Hepatic stellate cell (primary cell): Measurements from ENCODE around the gene FRK.
"Not testable (repeated sequence)": the region's sequence is repeated elsewhere in the genome, so short reads cannot be mapped to it uniquely, and the experiment has no call there.

ENCODE experiments used
- DNase-seq: peaks from one replicate; pipeline ENCODE4 v3.0.0; 2011; ENCODE audit warnings: low spot score

FRK gene, protein sequence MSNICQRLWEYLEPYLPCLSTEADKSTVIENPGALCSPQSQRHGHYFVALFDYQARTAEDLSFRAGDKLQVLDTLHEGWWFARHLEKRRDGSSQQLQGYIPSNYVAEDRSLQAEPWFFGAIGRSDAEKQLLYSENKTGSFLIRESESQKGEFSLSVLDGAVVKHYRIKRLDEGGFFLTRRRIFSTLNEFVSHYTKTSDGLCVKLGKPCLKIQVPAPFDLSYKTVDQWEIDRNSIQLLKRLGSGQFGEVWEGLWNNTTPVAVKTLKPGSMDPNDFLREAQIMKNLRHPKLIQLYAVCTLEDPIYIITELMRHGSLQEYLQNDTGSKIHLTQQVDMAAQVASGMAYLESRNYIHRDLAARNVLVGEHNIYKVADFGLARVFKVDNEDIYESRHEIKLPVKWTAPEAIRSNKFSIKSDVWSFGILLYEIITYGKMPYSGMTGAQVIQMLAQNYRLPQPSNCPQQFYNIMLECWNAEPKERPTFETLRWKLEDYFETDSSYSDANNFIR

DNA sequence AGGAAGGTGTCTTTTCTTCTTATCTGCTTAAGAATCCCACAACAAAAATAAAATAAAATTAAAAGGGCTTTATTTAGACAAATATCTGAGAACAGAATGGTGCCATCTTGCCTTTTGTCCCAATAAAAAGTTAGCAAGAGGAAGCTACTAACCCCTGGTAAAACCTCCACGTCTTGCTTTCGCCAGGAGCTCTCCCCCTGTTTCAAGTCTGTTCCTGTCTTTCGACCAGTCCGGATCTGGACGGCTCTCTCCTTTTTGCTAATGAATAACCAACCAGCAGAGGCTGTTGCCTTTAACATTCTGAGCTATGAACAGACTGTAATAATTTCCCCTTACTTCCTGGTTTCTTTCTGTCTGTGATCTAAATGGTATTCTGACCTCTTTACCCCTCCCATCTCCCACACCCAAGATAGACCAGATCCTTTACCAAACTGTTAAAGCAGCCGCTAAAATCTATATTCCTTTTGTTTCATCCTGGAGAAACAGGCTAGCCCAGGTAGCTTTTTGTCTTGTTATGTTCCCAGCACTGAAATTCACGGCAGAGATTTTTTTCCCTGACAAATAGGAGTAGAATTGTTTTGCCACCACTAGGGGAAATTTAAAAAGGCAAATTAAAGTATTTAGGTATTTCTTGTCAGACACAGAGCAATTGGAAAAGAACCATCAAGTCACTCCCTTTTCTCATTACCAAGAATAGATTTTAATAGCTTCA lies at the start of gene FRK:
TSS of gene FRK (minus strand) at position 320 of the 712 bp plus-strand sequence. CDS start 580 bp downstream, outside the sequence.
- no peak for DNase-seq

DNA sequence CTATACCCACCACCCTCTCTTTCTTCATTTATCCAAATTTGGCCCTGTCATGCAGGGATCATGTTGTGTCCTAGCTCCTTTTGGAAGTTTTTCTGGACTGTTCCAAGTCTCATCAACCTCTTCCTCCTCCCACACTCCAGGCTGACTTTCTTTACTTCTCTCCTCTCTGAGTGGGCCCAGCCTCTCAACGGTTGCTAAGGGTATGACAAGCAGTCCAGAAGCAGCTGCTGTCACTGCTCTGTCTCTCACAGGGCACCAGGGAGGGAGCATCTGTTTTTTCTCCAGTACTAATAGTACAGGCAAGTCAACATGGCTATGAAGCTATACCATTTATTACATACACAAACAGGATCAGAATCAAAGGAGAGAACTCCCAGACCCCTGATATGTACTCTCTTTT lies 48.1 kb upstream of the FRK start:
- DNase-seq: no peak

DNA sequence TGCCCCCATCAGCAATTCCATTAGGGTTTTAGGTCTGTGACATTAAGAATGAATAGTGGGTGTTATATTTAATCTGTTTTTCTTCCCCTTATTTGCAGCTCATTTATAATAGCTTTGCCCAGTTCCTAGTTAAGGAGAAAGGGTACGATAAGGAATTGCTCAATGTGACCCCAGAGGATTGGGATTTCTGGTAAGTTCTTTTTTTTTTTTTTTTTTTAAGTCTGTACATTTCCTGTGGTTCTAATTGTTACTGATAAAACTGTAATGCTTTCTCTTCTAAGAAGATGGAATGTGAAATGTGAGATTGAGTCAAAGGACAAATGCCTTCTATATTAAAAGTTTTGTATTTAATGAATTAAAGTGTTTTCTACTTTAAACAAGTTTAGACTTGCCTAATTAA lies 45.5 kb upstream of the FRK start:
- DNase-seq: no peak

- DNase-seq: no peak
These were observed 44.6 kb upstream of the FRK start for GRCh38 chr6:116105247-116105646.

DNA sequence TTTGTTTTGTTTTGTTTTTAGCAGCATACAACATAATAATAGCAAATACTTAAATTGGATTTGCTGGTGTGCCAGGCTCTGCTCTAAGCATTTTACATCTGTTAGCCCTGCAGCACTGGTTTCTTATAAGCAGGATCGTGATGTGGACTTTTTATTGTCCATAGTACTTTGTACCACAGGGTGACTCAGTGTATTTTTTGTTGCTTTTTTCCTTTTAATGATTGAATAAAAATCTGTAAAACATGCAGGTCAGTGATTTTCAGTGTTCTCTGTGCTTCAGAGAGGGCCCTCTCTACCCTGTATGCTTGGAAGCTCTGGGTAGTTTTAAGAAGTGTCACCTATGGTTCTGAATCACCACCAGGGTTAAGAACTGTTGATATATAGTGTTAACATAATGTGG lies 43.9 kb upstream of the FRK start:
- no peak for DNase-seq

- DNase-seq: no peak
These were observed 42.2 kb upstream of the FRK start for GRCh38 chr6:116102873-116103272.

- DNase-seq: peak; percentile 10
These were observed 41.1 kb upstream of the FRK start for GRCh38 chr6:116101790-116102189.

DNA sequence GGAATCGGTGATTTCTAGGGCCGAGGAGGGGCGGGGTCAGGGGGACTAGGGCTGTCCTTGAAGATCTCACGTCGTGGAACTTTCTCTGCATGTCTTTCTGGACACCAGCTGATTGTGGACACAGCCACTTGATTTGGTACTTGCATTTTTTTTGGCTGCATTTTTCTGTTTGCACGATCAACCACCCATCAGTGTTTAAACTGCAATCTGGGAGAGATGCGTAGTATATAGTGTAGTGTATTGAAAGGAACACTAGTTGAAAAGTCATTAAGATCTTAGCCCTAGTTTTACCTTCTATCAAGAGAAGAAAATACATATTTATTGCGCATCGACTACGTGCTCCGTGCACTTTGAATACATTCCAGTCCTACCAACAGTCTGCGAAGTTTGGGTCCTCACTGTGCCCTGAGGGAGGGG lies 40.6 kb upstream of the FRK start:
- DNase-seq: no peak

DNA sequence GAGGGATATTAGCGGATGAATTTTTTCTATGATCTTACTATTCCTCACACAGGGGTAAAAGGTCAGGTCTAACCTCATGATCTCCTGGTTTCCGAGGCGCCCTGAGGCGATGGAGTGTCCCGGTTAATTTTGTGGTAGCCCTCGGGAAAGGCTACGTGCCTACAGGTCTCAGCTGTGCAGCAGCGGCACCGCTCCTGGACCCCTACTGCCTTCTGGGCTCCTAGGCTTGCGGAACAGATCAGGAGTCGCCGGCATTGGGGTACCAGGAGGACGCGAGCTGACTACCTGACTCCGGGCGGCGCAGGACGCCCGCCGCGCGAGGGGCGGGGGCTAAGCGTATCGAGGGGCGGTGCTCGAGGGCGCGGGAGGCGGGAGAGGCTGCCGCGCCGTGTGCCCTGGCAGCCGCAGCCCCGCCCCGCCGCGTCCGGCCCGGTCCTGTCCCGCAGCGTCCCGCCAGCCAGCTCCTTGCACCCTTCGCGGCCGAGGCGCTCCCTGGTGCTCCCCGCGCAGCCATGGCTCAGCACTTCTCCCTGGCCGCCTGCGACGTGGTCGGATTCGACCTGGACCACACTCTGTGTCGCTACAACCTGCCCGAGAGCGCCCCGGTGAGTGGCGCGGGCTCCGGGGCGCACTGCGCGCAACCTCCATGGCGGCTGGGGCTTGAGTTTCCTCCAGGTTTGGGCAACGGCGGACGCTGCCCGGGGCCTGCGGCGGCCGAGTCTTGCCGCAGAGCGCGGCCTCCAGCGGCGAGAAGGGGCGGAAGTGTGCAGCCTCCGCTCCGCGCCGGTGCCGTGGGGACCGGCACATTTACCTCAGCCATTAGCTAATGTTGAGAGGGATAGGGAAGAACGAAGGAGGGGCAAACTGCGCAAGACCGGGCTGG lies 40.0 kb upstream of the FRK start, which contains the start of gene NT5DC1:
TSS of gene NT5DC1 (plus strand) at position 435 of the 883 bp plus-strand sequence. CDS start at position 513, 78 bp downstream.
- DNase-seq: peak; percentile 75

- DNase-seq: no peak
These were observed 38.3 kb upstream of the FRK start for GRCh38 chr6:116099036-116099435.

GRCh38 chr6:116096979-116097816 lies 36.5 kb upstream of the FRK start:
- DNase-seq: peak; percentile 11

DNA sequence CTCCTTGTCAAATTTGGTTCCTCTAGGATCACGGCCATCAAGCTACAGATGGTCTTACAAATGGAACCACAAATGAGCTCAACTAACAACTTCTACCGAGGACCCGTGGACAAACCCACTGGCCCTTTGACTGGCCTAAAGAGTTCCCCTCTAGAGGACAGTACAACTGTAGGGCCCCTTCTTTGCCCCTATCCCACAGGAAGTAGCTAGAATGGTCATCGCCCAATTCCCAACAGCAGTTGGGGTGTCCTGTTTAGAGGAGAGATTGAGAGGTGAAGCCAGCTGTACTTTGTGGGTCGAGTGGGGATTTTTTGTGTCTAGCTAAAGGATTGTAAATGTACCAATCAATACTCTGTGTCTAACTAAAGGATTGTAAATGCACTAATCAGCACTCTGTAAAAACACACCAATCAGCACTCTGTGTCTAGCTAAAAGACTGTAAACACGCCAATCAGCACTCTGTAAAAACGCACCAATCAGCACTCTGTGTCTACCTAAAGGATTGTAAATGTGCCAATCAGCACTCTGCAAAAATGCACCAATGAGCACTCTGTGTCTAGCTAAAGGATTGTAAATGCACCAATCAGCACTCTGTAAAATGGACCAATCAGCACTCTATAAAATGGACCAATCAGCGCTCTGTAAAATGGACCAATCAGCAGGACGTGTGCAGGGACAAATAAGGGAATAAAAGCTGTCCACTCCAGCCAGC lies 35.5 kb upstream of the FRK start:
- DNase-seq: not testable (repeated sequence)

- no peak for DNase-seq
These were observed 33.4 kb upstream of the FRK start for GRCh38 chr6:116094041-116094440.

DNA sequence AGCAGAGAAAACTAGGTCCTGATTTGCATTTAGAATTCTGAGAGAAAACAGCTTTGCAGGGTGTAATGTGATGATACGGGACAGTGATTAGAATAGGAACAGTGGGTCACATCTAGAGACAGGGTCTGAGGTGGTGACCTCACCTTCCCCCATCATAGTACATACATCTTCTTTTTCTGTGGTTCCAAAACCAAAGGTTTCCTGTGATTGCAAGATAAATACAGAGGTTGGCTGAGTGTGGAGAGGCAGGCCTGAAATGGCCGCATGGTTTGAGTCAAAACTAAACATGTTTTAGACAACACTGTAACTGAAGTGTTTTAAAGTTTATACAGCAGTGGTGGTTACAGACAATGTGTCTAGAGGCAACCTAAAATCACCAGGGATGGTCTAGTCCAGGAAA lies 29.6 kb upstream of the FRK start:
- DNase-seq: no peak

DNA sequence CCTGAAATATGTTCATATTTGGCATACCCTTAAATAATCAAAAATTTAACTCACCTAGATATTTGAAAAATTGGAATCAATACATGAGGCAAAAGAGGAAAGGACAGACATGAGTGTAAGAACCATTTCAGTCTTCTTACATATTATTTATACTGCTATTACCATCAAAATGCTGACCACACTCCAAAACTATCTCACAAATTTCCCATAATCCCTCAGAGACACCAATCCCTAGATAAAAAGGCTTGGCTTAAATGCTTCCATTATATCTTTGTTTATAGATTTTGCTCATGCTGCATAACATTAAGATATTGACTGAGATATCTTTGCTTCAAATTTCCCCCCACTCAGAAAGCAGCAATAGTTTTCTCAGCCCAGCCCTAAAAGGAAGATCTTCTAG lies 28.3 kb upstream of the FRK start:
- no peak for DNase-seq

DNA sequence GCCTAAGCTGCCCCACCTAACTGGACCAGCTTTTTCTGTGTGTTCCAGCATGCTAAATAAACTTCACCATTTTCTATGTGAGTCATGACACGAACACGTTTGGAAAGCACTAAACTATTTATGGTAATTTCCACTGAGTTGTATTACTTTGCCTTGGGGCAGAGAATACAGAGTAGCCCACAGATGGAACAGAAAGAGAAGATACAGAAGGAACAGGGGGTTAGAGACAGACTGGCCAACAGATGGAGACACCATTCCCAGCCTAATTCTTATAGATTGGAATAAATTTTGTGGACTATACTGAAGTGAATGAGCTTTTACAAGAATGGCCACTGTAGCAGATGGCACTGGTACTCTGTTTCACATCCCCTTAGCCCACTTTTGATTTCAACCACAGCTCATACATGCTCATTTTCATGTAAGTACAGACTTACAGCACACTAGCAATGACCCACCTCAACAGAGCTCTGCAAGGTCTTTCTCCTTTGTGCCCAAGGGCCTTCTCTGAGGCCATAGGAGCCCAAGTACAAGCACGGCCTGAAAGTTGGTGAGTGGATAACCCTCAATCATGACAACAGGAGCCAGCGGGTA lies 26.8 kb upstream of the FRK start:
- peak; percentile 9 for DNase-seq

- DNase-seq: no peak
These were observed 23.6 kb upstream of the FRK start for GRCh38 chr6:116084284-116084683.

DNA sequence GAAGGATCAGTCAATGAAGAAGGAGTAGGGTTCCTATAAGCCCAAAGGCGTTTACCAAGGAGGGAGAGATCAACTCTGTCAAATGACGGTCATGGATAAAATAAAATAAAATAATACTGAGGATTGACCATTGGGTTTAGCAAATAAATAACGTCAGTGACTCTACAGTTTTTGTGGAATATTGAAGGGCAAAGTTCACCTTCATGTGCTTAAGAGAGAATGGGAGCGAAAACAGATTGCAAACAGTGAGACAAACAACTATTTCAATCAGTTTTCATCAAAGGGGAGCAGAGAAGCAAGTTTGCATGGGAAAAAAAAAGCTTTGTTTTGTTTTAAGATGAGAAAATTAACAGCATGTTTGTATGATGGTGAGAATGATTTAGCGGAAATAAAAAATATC lies 22.4 kb upstream of the FRK start:
- no peak for DNase-seq

GRCh38 chr6:116078945-116079344 lies 18.3 kb upstream of the FRK start:
- DNase-seq: no peak

DNA sequence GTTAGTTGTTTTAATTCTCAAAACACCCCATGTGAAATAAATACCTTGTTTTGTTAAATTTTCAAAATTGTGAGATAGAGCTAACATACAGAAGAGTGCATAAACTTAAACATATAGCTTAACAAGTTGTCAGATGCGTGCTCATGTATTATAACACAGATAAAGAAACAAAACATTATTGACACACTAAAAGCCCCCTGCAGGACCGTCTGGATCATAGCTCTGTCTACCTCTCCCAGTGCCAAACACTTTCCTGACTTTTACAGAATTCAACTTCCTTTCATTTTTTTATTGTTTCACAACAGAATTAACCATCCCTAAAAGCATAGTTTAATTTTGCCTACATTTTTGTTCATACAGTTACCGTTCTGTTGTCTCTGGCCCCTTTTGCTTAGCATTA lies 17.8 kb upstream of the FRK start:
- DNase-seq: no peak
